COLO668 (cell line): ENCODE measurements around the gene NUP188.
"Not testable (repeated sequence)": the region's sequence is repeated elsewhere in the genome, so short reads cannot be mapped to it uniquely, and the experiment has no call there.

ENCODE experiments used
- DNase-seq: peaks from one replicate; lab custom pipeline; 2025; ENCODE audit not compliant: unreplicated experiment; lab: John Stamatoyannopoulos, UW

NUP188 gene

DNA sequence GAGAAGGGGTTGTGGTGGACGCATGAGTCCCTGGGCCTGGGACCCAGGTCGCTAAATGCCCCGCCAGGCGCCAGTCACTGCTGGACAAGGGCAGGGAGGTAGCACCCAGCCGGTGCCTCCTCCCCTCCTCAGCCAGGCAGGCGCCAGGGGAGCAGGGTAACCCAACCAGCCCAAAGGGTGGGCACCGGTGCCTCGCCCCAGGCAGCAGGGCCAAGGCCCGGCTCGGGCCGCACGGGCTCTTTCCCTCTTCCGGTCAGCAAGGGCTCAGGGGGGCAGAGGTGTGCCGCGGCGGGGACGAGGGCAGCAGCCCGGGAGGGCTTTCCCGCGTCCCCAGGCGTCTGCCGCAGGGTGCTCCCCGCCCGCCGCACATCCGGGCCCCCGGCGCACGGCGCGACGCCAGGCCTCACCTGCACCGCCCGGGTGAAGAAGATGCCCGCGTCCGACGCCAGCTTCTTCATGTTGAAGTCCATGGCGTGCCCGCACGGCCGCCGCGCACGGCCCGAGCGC is 80.2 kb downstream of the NUP188 start:
- peak; percentile 84 for DNase-seq

DNA sequence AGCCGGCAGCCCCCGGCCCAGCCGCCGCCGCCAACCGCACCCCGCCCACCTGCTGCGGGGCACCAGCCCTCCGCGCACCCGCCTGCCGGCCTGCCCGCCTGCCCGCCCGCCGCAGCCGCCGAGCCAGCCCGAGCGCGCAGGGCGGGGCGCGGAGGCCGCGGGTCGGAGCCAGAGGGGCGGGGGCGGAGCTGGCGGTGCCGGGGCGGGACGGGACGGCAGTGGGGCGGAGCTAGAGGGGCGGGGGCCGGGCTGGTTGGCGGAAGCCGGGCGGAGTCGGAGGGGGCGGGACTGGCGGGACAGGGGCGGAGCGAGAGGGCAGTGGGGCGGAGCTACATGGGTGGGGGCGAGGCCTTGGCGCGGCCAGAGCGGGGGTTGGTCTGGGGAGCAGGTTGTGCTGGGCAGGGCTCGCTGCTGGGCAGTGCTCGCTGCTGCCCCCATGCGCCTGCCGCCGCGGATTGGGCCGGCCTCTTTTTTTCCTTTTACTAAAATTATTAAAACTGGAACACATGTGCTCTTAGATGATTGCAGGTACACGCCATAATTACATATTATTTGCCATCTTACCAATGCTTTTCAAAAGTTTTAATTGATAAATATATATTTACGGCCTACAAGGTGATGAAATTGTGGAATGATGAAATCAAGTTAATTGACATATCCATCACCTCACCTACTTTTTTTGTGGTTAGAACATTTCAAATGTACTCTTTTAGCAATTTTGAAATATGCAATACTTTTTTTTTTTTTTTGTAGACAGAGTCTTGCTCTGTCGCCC is 80.9 kb downstream of the NUP188 start, which contains the start of gene SH3GLB2:
Gene SH3GLB2 (minus strand): TSS at position 140 of the 775 bp plus-strand sequence. CDS start 177 bp downstream, outside the sequence.
- peak; percentile 89 for DNase-seq

DNA sequence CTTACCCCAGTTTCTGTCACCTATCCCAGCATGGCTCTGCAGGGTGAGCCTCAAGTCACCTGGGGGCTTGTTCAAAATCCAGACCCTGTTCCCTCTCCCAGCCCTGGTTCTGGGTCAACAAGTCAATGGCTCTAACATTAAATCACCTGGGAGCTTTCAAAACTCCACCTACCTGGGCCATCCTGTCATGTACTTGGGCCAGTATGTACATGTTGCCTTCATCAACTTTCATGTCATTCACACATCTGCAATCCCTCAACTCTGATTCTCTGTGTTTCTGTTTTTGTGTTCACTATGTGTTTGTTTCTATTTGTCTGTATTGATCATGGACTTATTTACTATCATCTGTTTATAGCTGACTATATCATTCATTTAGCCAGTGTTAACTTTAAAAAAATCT is 82.7 kb downstream of the NUP188 start:
- no peak for DNase-seq

DNA sequence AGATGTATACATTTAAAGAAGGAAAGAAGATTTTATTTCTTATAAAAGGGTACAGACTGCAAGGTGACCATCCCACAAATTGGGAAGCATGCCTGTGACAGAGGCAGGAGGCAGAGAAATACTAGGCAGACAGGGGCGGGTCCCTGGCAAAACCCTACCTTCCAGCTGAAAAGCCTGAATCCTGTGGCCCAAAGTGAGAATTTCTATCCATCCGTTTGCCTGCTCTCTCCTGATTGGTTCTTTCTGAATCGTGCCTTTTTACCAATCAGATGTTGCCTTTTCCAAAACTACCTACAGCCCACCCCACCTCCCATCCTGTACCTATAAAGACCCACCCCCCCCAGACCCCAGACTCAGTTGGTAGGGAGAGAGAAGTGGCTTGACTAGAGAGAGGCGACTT is 84.0 kb downstream of the NUP188 start:
- DNase-seq, result no peak

DNA sequence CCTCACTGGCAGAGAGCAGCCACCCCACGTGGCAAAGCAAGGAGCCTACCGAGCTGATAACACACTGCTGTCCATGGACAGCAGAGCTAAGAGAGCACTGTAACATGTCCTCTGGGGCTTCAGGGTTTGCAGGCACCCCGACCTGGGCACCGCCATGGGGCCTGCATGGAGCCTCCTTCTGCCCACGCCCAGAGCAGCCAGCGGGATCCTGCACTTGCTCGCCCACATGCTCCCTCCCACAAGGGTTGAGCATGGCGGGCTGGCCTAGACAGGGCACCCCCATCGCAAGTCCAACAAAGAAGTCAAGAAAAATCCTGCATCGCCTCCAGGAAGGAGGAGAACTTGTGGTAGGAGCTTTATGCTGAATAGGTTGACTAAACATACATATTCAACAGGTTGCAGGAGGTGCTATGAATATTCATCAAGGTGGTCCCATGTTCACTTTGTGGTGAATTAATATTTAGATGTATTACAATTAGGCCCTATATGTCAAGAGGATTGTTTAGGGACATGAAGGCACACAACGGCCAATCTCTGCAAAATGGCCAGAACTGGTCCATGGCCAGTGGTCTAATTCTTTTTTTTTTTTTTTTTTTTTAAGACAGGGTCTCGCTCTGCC is 85.2 kb downstream of the NUP188 start:
- no peak for DNase-seq

DNA sequence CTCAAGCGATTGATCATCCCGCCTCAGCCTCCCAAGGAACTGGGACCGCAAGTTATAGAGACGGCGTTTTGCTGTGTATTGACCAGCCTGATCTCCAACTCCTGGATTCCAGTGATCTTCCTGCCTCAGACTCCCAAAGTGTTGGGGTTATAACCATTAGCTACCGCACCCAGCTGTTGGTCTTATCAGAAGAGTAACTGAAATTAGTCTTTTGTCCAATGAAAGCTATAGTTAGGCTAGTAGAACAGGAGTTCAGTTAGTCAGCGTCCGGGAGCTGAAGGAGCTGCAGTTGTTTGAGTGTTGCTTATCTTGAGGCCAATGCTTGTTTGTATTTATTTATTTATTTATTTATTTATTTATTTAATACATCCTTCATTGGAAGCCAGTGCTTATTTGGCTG is 85.7 kb downstream of the NUP188 start:
- DNase-seq, result no peak

DNA sequence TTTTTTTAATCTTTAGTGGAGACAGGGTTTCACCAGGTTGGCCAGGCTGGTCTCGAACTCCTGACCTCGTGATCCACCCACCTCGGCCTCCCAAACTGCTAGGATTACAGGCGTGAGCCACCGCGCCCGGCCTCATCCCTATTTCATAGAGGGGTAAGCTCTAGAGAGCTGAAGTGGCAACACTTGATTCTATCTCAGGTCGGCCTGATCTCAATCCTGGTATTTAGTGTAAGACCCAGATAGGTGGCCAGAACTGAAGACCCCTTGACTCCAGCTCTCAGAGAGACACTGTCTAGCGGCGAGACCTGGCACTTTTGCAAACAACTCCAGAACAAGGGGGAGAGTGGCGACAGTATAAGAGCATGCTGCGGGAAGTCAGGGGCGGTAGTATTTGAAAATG is 88.3 kb downstream of the NUP188 start:
- DNase-seq, result not testable (repeated sequence)

DNA sequence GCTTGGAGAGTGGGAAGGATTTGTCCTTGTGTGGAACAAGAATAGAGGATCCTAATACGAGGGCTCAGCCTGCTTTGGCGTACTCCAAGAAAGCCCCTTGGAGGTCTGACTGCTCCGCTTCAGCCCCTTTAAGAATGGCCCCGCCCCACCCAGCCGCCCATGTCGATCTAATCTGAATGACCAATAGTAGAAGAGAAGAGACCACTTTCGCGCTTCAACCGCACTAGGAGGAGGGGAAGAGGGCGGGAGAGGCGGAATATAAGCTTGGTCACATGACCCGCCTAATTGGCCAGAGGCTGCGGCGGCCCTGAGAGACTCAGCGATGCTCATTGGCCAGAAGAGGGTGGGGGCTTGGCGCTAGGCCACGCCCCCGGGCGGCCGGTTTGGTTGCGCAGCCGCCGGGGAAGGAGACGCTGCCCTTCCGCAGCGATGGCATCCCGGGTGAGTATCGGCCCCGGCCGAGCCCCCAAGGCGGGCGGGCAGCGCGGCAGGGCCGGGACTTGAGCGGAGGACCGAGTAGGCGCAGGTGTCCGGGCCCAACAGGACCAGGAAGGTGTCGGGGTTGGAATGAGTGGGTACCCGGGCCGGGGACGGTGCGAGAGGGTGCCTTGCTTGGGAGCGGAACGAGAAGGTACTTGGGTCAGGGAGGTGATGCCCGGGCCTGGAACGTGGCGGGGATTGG is 88.9 kb downstream of the NUP188 start, which contains the start of gene MIGA2:
Gene MIGA2 (plus strand): TSS at position 386 of the 682 bp plus-strand sequence. CDS start 3,969 bp downstream, outside the sequence.
- peak; percentile 98 for DNase-seq

DNA sequence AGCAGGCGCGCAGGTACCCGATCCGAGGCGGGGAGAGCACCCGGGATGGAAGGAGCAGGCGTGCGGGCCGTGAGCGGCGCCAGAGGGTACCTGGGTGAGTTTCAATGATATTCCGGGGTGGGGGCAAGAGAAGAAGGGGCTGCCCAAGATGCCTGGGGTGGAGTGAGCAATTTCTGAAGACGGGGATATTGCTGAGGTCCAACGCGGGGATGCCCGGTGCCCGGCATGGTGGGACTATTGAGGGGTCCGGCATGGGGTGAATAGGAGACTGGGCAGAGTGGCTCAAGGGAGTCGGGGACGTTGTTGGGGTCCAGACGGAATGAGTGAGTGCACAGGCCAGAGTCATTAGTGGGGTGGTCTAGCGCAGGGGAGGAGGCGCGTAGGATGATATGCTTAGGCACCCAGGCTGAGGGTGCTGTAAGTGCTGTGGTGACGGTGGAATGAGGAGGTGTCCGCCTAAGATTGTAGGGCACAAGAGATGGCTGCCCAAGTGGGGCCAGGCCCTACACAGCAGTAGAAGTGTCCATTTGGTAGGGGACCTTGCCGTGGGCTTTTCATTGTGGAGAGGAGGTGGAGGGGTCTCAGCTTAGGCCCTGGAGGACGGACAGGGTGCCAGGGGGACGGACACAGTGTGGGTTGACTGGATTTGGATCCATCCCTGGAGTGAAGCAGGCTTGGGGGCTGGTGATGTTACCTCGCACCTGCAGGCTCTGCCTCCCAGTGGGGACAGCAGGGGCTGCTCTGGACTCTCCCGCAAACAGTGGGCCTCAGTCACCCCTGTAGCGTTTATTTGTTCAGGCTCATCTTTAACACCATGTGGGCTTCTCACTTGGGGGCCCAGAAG is 89.6 kb downstream of the NUP188 start:
- DNase-seq, result no peak

DNA sequence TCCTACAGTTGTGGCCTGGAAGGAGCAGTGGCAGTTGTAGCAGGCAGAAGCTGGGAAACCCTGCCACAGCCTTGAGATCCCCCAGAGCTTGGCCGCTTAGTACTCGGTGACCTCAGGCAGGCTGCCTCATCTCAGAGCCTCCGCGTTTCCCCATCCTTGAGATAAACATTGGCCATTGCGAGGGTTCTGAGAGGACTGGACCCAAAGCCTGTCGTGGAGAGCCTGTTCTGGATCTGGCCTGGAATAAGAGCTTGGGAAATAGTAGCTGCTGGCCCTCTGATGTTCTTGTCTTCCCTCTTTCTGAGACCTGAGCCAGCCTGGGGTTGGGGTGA is 90.2 kb downstream of the NUP188 start:
- no peak for DNase-seq

DNA sequence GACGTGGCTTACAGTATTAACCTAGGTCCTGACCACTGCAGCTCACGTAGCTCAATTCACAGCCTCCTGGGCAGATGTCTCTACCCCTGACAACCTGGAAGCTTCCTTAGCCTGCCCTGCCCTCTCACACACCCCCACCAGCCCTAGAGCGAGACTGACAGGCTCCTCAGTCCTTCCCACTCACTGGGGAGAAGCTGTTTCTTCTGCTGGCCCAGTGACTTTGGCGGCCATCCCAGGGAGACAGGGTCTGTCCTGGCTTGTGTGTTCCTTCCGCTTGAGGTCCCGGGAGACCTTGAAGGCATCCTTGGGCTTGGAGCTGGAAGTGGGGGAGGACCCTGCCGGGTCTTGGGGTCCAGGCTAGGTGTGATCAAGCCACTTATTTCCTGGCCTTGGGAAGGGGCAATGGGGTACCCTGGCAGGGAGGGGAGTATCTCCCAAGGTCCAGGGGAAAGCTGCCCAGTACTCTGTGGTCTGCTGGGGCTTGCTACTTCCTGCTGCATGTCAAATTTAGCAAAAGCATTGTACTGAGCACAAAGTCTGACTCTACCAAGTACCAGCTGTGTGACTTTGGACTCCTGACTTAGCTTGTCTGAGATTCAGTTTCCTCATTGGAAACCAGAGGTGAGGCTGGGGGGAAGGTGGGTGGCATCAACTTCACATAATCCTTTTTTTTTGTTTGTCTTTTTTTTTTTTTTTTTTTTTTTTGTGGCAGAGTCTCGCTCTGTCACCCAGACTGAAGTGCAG is 90.8 kb downstream of the NUP188 start:
- no peak for DNase-seq

DNA sequence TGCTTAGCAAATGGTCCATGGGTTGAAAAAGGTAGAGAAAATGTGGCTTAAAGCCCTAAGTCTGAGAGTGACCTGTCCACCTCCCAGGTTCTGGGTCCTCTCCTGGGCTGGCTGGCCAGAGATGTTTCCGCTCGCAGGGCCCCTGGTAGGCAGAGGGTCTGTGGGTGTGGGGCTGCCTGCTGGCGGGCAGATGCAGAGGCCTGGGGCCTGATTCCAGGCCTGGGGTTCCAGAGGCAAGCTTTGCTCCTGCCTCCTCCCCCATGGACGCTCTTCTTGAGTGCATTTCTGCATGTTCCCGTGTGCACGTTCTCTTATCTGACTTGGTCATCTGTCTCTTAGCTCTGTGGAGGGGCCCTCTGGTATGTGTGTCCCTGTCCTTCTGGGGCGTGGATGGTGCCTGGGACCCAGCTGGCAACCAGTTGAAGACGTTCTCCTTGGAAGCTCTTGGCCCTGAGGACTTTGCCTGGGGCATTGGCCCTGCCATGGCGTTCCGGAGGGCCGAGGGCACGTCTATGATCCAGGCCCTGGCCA is 92.7 kb downstream of the NUP188 start:
- DNase-seq, result no peak

DNA sequence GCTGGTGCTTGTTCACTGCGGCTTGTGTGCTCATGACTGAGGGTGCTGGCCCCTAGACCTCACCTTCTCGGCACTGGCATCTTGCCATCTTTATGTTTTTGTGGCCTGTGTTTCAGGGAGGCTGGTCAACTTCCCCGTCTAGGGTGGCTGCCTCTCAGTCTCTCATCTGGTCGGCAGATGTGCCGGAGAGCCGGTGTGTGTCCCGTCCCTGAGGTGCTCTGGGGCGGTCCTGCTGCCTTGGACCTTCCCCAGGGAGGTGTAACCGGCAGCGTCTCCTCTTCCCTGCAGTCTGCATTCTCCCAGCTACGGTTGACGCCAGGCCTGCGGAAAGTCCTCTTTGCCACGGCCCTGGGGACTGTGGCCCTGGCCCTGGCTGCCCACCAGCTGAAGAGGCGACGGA is 94.5 kb downstream of the NUP188 start:
- DNase-seq, result no peak

DNA sequence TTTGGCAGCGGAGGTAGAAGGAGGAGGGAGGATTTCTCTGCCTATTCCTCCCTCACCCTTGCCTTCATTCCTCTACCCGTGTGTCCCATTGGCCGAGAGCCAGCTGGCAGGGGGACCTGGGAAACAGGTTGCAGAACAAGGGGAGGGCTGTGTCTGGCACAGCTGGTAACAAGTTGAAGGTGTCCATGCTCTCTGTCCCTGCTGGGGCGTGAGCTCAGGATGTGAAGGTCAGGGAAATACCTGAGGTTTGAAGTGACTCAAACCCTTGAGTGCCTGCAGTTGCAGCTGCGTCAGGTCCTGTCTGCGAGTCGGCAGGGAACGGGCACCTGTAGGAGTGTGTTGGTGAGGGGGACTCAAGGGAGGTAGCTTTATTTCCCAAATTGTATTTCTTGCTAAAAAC is 105.1 kb downstream of the NUP188 start:
- DNase-seq, result peak; percentile 6

DNA sequence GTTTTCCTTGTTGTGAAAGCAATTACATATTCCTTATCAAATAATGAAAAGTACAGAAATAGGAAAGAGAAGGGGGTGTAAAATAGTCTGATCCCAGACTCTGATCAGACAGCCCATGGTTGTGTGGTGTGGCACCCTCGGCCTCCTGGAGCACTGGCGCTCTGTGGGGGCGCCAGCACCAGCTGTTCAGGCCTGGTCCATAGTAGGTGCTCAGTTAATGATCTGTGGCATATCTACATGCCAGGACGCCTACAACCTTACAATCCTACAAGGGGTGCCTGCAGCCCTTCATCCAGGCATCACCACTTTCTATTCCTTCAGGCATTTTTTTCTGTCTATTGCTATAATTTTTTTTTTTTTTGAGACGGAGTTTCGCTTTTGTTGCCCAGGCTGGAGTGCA is 105.5 kb downstream of the NUP188 start:
- no peak for DNase-seq

DNA sequence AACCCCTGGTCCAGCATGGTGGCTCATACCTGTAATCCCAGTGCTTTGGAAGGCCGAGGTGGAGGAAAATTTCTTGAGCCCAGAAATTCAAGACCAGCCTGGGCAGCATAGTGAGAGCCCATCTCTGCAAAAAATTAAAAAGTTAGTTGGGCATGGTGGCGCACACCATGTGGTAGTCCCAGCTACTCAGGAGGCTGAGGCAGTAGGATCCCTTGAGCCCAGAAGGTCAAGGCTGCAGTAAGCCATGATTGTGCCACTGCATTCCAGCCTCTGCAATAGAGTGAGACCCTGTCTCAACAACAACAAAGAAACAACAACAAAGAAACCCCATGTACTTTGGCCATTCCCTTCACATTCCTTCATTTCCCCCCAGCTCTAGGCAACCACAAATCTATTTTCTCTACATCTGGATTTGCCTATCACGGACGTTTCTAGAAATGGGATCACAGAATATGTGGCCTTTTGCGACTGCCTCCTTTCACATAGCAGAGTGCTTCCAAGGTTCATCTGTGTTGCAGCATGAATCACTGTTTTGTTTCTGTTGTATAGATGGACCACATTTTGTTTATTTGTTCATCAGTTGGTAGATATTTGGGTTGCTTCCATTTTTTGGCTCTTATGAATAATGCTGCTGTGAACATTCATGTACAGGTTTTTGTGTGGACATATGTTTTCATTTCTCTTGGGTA is 106.8 kb downstream of the NUP188 start:
- DNase-seq, result no peak
